ENCODE results near the gene ODAM. TPM values are rescaled to one million over a fixed set of nuclear protein-coding genes. Genes with fewer than 3 reads are reported as not detected.
"Not testable (repeated sequence)": the region's sequence is repeated elsewhere in the genome, so short reads cannot be mapped to it uniquely, and the experiment has no call there.

Gene ODAM
- total RNA-seq, 1 experiment from 2014 or later: not detected

DNA sequence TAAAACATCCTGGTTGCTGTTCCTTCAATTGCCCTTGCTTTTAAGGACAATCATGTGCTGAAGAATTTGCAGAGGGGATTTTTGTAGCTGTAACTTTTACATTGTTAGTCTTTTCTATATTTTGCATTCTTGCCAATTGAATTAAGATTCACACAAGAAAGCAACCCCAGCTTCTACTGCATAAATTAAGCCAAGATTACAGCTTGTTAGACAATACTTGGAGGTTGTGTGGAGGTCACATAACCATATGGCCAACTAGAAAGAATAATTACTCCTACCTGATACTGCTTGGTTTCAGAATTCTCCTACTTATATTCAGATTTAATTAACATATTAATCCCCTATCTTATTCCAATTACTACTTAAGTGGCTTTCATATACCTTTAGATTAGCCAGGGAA is 26.3 kb downstream of the ODAM start:
- not testable (repeated sequence) for DNase-seq (ENCODE audit: low read depth)

DNA sequence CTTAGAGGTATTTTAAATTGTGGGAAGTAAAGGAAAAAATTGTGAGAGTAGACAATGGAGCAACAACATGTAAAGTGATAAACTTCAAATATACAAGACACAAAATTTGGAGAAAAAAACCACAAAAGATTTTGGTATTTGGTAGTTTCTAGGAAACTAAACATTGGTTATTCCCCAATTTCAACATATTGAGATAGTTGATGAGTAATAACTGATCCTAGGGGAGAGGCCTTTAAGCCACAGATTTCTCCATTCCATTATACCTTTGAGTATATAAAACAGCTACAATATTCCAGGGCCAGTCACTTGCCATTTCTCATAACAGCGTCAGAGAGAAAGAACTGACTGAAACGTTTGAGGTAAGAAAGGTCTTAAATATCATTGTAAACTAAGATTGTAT is 30.3 kb downstream of the ODAM start, which contains the start of gene FDCSP:
Gene FDCSP (plus strand): TSS at position 301 of the 400 bp plus-strand sequence. CDS start 5,071 bp downstream, outside the sequence.
- DNase-seq (ENCODE audit: low read depth): no peak

DNA sequence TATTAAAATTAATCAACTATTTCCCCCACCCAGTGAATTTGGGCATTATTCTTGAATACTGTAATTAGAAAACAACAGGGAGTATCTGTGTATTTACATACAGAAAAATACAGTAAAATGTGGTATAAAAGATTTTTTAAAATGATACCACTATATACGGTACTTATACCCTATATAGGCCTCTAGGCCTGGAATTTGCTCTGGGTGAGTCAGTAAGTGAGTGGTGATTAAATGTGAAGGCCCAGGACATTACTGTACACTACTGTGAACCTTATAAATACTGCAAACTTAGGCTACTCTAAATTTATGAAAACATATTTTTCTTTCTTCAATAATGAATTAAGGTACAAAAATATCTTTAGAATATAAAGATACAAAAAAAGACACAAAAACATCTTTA is 40.6 kb downstream of the ODAM start:
- DNase-seq (ENCODE audit: low read depth): no peak

DNA sequence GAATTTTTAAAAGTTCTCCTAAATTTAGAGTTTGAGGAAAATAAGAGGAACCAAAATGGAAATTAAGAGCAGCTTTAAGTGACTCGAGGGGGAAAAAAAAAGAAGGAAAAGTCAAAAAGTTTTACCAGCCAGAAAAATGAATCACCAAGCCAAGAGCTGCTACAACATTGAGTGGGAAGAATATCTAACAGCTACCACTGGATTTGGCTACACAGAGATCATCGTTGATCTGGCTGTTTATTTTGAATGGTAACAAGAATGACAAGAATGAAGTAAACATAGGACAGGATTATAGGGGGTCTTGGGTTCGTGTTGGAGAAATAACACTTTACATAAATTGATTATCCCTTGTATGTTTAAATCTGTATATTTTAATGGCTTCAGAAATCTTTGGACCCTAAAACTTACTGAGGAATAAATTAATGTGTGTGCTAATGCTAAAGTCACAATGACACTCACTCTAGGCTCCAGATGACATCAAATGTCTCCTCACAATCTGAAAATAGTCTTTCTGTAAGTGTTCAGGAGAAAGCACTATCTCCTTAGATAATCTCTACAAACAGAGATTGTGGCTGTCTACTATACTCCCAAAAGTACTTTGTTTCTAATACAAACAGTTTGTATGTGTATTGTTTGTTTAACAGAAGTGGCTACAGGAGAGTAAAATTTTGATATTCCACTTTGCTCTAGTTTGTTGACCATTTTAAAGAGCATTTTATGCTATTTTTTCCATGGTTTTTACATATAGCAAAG is 43.8 kb downstream of the ODAM start:
- DNase-seq (ENCODE audit: low read depth): no peak

DNA sequence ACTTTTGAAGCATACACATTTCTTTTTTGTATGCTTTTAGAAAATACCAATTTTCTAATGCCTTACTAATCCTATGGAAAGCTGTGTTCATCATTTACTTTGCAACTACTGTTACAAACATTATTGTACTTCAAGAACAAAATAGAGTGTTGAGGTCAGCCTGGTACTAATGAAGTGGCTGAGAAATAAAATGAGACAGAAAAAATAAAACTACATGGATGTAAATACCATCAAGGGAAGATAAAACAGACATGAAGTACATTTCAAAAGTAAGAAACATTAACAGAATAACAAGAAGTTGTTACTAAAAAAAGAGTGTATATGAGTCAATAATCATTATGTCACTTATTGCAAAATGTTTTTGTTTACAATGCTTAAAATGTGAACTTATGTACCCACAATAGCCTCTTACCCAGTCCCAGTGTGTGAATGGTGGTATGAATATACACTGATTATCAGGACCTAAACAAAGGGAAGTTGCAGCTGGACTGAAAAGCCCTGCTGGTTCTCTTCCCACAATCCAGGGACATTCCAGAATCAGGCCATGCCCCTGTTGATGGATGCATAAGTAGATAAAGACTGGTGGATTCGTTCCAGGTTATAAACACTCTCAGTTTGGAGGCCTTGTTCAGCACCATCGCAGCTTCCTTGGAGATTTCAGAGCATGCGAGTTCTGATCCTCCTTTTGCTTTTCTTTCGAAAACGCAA is 44.5 kb downstream of the ODAM start:
- DNase-seq (ENCODE audit: low read depth): no peak

DNA sequence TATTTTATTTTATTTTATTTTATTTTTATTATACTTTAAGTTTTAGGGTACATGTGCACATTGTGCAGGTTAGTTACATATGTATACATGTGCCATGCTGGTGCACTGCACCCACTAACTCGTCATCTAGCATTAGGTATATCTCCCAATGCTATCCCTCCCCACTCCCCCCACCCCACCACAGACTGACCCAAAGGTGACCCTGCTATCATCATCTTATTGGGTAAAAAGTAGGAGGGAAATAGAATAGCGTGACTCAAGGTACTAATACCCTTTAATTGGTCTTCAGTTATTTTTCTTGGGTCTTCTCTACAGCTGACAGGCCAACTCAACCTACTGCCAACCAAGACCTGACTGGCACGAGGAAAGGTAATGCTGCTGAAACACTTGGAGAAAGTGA is 46.8 kb downstream of the ODAM start, which contains the start of gene CSN3:
Gene CSN3 (plus strand): TSS at position 301 of the 400 bp plus-strand sequence. CDS start 2,223 bp downstream, outside the sequence.
- not testable (repeated sequence) for DNase-seq (ENCODE audit: low read depth)

DNA sequence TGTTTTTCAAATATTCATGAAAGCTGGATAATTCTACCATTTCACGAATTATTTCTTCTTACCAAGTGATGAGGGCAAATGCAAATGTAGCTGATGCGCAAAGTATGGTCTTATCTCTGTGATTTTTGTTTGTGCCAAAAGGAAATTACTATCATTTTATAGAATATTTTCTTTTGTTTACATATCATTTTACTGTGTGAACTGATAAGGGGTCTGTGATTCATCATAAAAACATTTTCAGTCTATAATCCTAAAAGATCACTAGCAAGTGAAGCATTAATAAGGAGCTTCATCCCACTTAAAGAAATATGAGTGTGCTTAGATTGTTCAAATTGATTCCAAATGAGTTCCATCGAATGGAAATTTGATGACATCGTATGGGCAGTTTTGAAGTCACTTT is 47.6 kb downstream of the ODAM start:
- no peak for DNase-seq (ENCODE audit: low read depth)

DNA sequence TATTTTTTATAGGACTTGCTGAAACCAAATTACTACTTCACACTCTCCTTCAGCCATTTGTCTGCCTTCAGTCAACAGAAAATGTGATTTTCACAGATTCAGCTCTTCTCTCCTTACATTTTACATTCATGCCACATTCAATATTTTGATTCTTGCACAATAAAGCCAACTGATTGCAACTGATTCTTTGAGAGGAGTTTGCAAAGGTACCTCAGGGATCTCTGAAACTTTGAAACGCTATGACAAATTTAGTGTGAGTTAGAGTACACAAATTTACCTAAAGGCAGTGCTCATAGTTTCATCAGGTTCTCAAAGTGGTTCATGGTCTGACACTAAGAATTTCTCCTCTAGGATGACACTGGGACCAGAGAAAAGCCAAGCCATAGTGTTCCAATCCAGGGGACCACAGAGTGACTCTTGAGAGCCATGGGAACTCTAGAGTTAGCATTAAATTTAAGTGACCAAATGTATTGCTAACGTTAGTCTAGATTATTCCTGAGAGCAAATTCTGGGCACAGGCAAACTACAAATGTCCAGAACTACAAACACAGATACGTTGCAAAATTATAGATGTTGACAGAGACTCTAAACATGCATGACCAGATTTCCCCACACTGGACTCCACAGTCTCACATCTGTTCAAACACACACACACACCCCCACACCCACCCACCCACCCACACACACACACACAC is 55.9 kb downstream of the ODAM start:
- no peak for DNase-seq (ENCODE audit: low read depth)

DNA sequence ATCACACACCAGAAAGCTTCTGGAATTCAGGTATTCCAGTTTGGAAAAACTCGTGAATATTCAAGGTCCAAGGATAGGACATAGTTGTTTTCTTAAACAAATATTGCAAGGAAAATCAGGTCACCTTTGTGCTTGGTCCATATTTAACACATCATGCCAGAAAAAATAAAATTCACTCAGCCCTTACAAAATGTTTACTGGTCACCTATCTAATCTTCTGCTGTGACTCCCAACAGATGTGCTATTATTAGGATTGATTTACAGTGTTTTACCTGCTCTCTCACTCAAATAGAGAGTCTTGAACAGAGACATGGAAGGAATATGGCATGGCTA is 56.4 kb downstream of the ODAM start:
- DNase-seq (ENCODE audit: low read depth): no peak

Other genes starting within 250 kb of the ODAM start
- not detected in 2 replicates for gene CSN2, start 230.0 kb upstream of the ODAM start, total RNA-seq (2014; rRNA removed; shearing (Covaris generic))
- gene STATH, start 199.8 kb upstream of the ODAM start, total RNA-seq (2014; rRNA removed; shearing (Covaris generic)): not detected in 2 replicates
- not detected in 2 replicates for gene HTN3, start 167.3 kb upstream of the ODAM start, total RNA-seq (2014; rRNA removed; shearing (Covaris generic))
- gene HTN1, start 145.3 kb upstream of the ODAM start, total RNA-seq (2014; rRNA removed; shearing (Covaris generic)): not detected in 2 replicates
- not detected in 2 replicates for gene PRR27, start 41.5 kb upstream of the ODAM start, total RNA-seq (2014; rRNA removed; shearing (Covaris generic))
- not detected in 2 replicates for gene FDCSP, start 30.4 kb downstream of the ODAM start, total RNA-seq (2014; rRNA removed; shearing (Covaris generic))
- gene CSN3, start 46.9 kb downstream of the ODAM start, total RNA-seq (2014; rRNA removed; shearing (Covaris generic)): not detected in 2 replicates
- not detected in 2 replicates for gene CABS1, start 139.3 kb downstream of the ODAM start, total RNA-seq (2014; rRNA removed; shearing (Covaris generic))
- not detected in 2 replicates for gene SMR3A, start 165.0 kb downstream of the ODAM start, total RNA-seq (2014; rRNA removed; shearing (Covaris generic))
- not detected in 2 replicates for gene SMR3B, start 187.4 kb downstream of the ODAM start, total RNA-seq (2014; rRNA removed; shearing (Covaris generic))
- gene OPRPN, start 202.2 kb downstream of the ODAM start, total RNA-seq (2014; rRNA removed; shearing (Covaris generic)): not detected in 2 replicates

All from M059J (cell line).